GM19324 (cell line): ENCODE data around the gene ITGA8.
"Not testable (repeated sequence)": the region's sequence is repeated elsewhere in the genome, so short reads cannot be mapped to it uniquely, and the experiment has no call there.

Experiments used
- ATAC-seq: cut with Tn5 transposase; IDR thresholded peaks from one replicate; pipeline ENCODE4 v1.9.1; 2021; ENCODE audit warnings: mild to moderate bottlenecking, moderate library complexity; ENCODE audit not compliant: unreplicated experiment, low FRiP score

Gene ITGA8

DNA sequence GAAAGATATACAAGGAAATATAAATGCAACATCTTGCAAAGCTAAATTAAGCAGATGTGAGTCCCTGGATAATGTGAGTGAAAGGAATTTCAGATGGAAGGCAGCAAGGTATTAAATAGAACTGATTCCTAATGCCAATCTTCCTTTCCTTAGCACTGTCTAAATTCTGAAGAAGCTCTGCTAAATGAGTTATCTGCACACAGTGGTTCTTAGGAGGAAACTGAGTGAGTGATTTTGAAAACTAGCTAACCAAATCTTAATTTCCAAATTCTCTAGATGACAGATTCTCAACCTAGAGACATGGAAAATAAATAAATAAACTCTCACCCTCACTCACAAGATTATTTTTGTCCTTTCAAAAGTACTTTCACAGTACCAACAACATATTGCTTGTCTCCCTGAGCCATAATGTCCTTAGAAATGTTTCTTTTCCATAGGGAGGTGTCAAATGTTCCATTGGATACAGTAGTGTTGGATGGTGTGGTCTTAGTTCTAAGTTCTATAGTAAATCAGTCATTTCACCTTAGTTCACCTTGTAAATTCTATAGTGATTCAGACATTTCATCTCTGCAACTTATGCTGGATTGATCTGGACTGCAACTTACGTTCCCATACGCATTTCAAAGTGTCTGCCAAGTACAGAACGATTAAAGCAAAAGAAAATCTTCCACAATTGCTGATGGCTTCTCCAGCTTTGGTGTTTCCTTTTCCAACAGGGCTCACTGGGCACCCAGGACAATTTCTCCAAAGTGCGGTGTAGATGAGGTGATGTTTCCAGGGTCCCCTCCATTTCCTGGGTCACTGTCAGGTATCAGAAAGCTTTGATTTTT, 203.3 kb downstream of the ITGA8 start:
- no peak for ATAC-seq

DNA sequence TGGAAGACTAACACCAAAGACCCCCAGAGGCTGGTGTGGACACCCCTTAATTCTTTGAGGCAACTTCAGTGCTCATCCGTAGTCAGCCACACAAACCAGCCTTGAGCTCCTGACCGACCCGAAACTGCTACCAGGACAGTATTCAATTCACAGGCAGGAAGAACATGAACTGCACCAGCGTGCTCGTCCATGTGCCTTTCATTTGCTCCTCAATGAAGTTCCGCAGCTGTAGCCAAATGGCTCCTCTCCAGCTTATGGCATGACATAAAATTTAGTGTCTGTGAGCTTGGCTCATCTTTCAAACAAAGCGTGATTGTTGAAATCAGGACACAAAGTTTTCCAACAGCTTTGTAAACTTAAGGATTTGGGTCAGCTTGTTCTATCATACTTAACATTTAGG, 204.5 kb downstream of the ITGA8 start:
- no peak for ATAC-seq

DNA sequence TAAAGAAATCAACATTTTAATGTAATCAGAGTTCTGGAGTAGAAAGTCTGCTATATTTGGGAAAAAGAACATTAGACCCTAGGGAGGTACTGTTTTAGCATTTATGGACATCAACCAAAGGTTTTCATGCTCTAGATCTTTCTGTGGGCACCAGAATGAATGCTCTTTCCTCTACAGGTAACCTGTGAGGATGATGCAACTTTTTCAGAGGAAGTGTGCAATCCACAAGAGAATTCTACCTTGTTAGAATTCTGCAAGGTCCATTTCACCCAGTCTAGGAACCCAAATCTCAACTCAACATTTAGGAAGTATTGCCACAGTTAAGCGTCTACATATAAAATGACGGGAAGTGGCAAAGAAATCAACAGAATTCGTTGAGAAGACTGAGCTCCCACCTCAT, 208.8 kb downstream of the ITGA8 start:
- ATAC-seq, result no peak

DNA sequence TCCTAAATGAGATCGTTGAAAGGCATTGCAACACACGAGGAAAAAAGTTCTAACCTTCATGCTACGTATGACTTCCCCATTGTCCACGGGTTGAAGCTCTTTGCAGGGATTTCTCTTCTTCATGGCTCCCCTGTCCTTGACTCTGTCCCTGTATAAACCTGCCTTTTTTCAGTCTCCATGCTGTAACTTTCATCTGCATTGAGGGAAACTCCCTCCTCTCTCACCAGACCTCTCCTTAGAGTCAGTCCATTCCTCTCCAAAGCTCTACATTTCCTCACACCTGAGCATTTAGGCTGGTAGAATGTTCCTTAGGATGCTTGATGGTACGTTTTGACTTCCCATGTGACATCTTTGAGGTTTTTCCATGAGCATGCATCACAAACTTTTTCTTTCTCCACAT, 214.4 kb downstream of the ITGA8 start:
- ATAC-seq, result no peak

DNA sequence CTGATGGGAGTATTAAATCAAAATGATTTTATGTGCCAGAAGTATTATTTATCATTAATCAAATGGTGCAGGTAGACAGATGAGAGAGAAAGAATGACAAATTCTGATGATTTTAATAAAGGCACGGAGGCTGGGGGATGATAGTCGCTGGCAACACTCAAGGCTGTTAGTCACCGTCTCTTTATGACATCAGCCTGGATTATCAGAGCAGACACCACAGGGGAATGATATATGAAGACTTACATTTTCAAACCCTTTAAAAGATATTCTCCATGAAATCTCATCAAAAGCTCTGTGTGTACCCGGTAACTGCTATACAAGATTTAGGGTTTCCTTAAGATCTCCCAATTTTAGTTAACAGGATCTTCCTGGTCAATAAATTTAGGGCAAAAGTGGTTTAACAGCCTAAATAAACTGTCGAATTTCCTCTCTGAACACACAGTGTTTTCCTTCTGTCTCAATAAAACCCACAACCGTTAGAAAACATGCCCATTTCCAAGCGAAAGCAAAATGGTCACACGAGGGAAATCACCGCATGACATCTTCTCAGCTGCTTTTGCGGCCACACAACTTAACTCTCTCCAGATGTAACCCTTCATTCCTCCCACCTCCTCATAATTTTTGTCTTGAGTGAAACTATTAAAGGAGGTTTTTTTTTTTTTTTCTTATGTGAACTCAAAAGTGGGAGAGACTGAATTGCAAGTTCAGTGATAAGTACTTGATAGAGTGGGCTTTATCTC, 215.5 kb downstream of the ITGA8 start:
- ATAC-seq, result no peak

DNA sequence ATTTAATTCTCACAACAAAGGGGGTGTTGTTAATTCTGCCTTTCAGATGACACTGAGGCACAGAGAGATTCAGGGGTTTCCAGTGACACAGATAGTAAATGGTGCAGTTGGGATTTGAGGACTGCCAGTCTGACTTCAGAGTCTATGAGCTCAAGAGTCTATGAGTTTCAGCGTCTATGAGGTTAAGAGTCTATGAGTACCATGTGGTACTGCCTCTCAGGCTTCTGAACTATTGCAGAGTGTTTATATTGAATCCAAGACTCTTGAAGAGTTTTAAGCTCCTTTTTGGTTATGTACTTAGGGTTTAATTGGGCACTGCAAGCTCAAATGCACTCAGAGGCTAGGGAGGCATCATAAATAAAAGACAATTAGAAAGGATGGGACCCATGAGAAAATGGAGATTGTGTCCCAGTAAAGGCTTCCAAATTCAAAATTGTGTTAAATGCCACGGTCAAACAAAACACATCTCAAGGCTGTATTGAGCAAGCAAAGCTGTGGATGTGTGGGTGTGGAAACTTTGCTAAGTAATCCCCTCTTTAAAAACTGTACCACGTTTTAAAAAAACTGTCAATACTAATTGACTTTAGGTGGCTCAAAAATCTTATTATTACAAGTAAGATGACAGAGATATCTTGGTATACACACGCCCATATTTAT, 224.7 kb downstream of the ITGA8 start:
- ATAC-seq, result no peak

DNA sequence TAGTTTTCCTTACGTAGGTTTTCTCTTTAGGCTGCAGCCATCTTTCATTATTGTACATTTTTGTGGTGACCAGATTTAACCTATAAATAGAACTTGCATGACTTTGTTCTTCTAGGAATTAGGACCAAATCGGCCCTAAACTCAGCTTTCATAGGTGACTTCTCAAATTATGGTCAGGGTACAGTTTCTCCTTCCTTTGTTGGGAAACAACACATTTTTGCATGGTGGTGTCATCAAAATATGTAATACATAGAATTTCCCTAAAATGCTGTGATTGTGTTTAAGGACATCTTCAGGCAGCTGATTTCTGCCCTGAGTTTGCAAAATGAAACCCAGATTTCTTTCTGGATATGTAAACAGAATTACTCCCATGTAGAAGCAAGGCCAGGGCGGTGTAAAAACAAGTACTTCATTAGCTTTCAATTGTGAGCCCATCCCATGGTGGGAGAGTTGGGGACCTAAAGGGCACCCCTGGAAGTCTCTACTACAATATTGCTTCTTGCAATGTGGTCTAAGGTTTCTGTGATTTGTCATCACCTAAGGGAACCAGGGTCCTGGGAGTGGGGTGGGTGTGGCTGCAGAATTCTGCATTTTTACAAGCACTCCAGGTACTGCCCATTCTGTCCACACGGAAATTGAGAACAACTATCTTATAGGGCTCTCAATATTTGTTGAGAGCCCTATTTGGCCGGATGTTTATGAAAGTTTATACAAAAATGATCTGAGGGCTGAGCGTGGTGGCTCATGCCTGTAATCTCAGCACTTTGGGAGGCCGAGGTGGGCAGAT, 227.7 kb downstream of the ITGA8 start:
- no peak for ATAC-seq

DNA sequence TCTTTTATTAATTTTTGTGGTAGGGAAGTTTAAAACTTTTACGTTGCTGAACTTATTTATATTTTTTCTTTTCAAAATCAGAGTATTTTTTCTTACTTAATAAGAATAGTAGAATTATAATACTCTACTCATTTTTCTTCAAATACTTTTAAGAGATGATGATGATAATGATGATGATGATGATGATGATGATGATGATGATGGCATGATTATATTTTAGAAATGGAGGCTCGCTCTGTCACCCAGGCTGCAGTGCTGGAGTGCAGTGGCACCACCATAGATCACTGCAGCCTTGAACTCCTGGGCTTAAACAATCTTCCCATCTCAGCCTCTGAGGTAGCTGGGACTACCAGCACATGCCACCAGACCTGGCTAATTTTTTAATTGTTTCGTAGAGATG, 230.3 kb downstream of the ITGA8 start:
- no peak for ATAC-seq

DNA sequence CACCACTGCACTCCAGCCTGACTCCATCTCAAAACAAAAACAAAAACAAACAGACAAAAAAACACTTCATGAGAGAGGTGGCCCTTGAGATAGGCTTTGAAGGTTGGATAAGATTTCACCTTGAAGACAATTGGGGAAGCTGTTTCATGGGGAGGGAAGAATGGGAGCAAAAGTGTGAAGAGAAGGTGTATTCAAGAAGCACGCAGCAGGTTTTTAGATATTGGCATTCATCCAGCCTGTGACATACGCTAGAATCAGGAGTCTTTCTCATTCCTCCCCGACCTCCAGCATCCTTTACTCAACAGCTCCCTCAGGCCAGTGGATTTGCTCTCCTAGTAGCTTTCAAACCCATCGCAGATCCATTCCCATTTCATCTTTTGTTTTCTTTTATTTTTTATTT, 232.3 kb downstream of the ITGA8 start:
- ATAC-seq, result no peak

DNA sequence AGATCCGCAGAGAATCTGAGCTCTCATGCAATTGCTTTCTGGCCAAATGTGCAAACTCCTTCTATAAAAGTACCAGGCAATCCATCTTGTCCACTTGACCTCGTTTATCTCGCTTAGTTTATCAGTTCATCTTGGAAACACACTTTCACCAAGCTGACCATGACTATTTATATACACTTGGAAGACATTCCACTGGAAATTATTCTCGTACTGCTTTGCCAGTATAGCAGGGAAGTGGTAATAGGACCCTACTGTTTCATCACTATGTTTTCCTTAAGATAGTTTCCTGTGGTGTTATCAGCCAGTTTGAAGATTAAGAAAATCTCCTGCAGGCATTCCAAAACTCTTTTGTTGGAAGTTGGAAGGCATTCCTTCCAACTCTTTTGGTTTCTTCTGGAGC, 233.3 kb downstream of the ITGA8 start:
- ATAC-seq, result no peak

DNA sequence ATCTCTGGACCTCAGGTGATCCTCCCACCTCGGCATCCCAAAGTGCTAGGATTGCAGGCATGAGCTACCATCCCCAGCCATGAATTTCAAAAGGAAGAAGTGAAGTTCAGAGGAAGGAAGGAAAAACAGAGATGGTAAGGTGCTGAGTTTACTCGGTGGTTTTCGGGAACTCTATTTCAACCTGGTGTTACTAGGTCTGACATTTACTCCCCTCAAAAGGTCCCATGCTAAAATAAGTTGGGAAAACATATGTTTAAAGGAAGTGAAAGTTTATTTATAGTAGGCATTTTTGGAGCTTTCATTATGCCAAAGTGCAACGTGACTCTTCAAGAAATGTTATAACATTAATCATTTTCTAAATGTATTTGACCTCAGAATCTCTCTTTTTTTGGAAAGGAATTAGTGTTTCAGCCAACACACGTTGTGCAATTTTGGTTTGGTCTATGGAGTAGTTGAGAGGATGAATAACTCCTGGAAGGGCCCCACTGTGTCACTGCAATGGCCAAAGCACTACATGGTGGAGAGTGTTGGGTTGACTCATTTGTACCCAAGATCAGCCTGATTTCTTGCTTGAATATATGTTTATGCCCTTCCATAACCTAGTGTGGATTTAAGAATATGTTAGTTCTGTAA, 233.9 kb downstream of the ITGA8 start:
- ATAC-seq, result no peak

DNA sequence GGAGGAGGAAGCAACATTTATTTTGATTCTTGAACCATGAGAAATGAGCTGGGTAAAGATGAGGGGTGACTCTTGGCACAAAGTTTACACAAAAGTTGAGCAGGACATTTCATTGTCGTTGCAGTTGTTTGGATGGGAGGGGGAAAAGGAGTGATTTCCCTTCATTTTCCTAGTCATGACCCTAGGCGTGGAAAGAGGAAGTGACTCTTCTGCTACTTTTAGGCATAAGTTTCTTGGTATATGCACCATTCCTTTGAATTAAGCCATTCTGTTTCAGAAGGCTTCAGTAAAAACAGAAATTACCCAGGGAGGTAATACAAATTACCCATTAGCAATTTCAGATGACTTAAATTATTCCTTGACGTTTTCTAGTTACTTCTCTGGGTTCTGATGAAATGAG, 234.7 kb downstream of the ITGA8 start:
- no peak for ATAC-seq

DNA sequence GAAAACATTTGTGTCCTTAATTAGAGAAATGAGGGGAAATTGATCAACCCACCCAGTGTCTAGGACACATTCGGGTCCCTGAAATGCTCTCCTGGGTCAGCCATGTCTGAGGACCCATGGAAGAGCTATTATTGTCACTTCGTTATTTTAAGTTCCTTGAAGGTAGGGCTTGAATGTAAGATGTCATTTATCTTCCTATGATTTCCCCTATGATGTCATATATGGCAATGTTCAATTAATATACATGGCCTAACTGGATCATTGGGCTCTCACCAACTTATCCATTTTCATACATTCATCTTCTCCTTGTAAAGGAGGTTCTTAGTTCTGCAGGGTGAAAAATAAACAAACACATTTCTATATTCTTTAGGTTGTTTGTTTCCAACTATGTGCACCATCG, 235.6 kb downstream of the ITGA8 start:
- no peak for ATAC-seq

DNA sequence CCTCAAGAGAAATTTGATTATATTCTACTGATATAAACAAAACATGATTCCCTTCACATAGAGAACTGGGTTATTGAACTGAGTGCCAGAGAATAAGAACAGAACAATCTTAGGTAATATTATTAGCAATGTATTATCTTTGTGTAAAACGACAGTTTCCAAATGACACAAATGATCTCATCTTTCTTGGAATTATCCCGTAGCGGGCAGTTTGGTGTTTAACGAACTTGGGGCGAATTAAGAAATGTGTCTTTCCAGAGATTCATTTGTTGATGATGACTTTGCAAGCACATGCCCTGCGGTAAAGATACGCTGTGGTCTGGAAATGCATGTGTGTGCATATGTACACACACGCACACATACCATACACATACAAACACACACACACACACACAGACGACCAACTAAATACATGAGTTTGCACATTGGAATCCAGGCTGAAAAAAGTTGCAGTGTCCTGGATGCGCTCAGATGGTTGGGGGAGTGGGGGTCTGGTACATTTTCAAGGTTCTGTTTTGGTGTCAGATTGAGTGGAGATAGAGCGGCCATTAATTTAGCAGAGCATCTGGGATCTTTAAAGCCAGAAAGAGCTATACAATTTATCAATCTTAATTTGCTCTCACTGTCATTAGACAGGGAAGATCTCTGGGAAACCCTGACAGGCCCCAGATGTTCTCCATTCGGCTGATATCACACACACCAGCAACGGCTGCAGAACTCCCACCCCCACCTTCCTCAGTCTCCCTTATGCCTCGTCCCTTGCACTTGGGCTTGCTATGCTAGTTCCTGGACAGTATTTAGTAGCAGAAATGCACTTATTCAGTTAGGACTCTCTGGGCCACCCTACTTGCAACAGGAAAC, 236.3 kb downstream of the ITGA8 start:
- ATAC-seq, result no peak

DNA sequence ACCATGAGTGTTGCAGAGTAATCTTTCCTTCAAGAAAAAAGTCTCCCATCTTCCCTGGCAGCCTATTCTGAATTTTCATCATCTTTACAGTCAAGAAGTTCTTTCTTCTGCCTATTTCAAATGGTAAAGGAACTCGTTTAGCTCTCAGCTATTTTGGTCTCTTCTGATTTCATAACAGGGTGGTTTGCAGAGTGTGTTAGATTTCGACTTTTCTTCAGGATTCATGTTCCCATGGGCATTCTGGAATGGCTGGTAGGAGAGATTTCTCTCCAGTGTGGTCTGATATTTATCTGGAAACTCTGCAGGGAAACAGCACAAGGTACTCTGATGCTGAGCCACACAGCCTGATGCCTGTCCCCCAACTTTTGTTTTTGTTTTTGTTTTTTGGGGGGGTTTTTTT, 237.6 kb downstream of the ITGA8 start:
- no peak for ATAC-seq

DNA sequence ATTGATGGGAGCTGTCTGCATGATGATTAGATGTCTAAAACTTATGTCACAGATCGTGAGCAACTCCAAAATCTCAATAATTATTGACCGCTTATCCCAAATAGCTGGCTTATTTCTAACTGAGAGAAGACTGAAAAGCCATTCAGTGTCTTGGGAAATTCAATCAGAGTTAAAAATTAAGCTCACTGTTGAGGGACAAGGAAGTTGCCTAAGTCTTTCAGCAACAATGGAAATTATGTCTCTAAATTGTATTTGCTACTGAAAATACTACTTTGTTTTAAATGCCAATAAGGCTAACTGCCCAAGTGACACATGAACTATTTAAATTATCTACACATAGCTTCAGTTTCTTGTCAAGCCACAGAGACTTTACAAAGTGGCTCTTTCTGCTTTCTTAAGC, 240.8 kb downstream of the ITGA8 start:
- no peak for ATAC-seq

DNA sequence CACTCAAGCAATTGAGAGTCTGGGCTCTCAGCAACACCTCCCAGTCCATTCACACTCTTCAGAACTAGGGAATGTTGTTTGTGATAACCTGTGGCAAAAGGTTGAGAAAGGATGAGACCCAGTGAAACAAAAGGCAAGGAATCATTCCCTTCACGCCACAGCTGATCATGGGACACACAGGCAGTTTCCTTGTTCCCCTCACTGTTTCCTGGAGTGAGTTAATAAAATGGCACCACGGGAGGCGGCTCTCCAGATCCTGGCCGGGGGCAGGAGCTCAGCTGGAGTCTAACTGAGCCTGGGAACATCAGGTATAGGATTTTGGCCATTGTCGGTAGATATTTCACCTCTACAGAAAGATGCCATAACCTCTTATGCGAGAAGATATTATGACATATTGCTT, 241.3 kb downstream of the ITGA8 start:
- ATAC-seq, result no peak

DNA sequence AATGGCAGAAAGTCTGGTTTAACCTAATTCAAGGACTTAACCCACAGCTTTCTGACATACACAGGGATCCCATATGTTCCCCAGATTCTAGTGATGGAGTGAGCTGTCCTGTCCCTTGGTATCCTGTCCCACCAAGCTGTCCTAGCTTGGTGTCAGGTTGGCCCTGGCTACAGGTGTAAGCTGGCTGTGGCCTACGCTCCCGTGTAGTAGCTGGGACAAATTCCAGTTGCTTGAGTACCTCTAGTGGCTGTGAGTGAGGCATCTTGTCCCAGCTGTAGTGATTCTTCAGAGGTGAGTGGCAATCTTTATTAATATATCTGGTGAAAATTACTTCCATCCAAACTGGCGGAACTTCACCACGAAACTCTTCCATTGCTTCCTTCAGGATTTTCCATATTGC, 243.4 kb downstream of the ITGA8 start:
- ATAC-seq, result no peak

DNA sequence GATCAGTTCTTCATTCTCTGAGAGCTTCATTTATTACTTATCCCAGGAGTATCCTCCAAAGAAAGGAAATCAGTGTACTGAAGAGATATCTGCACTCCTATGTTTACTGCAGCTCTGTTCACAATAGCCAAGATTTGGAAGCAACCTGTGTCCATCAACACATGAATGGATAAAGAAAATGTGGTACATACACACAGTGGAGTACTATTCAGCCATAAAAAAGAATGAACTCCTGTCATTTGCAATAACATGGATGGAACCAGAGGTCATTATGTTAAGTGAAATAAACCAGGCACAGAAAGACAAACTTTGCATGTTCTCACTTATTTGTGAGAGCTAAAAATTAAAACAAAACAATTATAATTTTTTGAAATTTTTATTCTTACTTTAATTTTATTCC, 244.3 kb downstream of the ITGA8 start:
- not testable (repeated sequence) for ATAC-seq
